Measurements from ENCODE around the gene SSTR5.

SSTR5 gene

DNA sequence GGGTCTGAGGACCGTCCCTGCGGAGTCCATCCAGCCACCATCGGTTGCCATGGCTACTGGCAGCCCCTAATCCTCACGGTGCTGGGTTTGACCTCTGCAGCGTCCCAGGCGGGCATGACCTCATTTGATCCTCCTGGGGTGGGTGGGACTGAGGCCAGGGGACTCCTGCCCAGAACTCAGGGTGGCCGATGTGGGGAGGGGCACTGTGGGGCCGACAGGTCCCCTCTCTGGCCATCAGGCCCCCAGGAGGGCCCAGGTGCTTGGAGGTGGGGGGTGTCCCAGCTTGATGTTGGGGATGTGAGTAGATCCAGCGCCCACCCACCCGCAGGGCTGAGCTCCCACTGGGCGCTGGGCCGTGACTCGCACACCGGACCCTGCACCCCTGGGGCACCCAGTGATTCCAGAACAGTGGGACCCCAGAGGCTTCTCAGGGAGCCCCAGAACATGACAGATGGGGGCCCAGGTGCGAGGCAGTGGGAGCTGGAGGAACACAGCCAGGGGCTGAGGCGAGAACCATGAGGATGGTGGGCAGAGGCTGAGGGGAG, 1.6 kb upstream of the SSTR5 start:
- TF ChIP-seq ZFX (IDR thresholded peaks at IDR 0.05; ENCODE audit: borderline replicate concordance): no peak
- TF ChIP-seq, protein P1, sequence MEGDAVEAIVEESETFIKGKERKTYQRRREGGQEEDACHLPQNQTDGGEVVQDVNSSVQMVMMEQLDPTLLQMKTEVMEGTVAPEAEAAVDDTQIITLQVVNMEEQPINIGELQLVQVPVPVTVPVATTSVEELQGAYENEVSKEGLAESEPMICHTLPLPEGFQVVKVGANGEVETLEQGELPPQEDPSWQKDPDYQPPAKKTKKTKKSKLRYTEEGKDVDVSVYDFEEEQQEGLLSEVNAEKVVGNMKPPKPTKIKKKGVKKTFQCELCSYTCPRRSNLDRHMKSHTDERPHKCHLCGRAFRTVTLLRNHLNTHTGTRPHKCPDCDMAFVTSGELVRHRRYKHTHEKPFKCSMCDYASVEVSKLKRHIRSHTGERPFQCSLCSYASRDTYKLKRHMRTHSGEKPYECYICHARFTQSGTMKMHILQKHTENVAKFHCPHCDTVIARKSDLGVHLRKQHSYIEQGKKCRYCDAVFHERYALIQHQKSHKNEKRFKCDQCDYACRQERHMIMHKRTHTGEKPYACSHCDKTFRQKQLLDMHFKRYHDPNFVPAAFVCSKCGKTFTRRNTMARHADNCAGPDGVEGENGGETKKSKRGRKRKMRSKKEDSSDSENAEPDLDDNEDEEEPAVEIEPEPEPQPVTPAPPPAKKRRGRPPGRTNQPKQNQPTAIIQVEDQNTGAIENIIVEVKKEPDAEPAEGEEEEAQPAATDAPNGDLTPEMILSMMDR (IDR thresholded peaks at IDR 0.05): no peak

DNA sequence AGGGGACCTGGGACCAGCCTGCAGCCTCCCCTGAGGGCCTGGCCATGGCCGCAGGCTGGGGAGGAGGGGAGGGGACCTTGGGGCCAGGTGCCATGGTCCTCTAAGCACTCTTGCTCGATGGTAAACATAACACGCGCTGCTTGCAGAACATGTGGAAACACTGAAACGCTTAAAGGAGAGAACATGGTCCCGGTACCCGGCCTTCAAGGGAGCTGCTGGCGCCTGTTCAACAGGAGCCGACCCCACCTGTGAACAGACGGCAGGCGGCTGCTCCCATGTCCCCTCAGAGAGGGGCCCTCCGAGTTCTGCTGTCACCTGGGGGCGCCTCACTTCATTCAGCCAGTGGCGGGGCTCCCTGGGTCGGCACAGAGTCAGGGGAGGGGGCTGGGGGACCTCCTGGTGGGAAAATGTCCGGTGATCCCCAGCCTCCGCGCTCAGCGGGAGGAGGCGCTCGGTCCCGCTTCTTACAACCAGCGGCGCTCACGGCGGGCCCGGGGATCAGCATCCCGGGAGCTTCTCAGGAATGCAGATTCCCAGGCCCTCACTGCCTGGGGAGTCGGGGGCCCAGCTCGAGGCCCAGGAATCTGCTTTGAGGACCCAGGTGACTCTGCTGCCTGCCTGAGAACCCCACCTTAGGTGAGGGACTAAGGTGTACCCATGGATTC, 854 bp upstream of the SSTR5 start:
- no peak for TF ChIP-seq ZFX (IDR thresholded peaks at IDR 0.05; ENCODE audit: borderline replicate concordance)
- TF ChIP-seq, protein P1 (IDR thresholded peaks at IDR 0.05): no peak
- H3K27ac ChIP-seq: no peak overlapping the region

More for the DNA sequence above, 1.6 kb upstream of the SSTR5 start:
- no peak overlapping the region for H3K27ac ChIP-seq

DNA sequence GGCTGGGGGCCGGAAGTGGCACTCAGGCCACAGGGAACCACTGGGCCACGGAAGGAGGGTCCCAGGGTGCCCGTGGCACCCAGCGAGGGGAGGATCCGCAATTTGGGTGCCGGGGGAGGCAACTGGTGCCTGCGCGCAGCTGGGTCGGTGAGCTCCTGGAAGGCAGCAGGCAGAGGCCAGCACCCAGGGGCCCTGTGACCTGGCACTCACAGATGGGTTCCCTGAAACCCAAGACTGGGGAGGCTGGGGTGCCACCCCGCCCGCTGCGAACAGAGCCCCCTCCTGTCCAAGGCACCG, 663 bp downstream of the SSTR5 start:
- no peak overlapping the region for H3K27ac ChIP-seq
- no peak for TF ChIP-seq ZFX (IDR thresholded peaks at IDR 0.05; ENCODE audit: borderline replicate concordance)
- TF ChIP-seq, protein P1 (IDR thresholded peaks at IDR 0.05): no peak

DNA sequence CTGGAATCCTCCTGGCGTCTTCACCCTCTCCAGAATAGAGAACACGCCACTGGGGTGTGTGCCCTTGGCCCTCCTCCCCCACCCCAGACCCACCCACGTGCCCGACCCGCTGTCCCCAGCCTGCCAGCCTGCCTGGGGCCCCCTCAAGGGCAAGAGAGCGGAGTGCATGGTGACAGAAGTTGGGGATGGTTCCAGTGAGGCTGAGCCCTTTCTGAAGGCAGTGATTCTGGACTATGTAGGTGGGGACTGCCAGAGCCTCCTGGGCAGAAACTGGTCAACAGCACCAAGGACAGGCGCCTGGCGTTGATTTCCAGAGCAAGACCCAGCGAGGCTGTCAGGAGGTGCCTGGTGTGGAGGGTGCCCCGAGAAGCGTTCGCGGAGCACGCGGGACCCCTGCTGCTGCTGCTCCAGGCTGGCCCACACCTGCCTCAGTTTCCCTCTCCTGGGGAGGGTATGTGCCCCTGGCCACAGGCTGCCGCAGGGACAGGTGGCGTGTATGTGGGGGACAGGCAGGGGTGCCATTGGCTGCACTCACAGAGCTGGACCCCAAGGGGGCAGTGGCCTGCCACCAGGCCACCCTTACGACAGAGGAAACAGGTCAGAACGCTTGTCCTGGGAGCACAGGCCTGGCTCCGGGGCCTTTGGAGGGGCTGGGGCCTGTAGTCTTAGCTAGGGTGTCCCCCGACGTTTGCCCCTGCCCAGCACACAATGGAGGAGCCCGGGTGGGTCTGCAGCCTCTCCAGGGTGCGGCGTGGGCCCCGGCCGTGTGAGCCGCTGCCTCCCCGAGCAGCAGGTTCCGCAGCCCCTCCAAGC, 1.2 kb downstream of the SSTR5 start:
- no peak overlapping the region for H3K27ac ChIP-seq
- TF ChIP-seq, protein P1 (IDR thresholded peaks at IDR 0.05): no peak
- no peak for TF ChIP-seq ZFX (IDR thresholded peaks at IDR 0.05; ENCODE audit: borderline replicate concordance)

DNA sequence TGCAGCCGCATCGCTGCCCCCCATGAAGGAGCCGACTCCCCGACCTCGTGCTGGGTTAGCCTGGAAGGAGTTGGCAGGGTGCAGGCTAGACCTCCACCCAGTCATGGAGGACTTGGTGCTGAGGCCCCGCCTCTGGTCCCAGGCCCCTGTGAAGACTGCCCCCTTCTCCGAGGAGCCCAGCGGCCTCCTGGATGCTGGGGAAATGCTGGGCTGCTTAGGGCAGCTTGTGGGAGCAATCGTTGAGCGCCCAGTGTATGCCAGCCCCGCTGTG, 1.8 kb downstream of the SSTR5 start:
- TF ChIP-seq, protein P1 (IDR thresholded peaks at IDR 0.05): no peak
- no peak for TF ChIP-seq ZFX (IDR thresholded peaks at IDR 0.05; ENCODE audit: borderline replicate concordance)
- no peak overlapping the region for H3K27ac ChIP-seq

DNA sequence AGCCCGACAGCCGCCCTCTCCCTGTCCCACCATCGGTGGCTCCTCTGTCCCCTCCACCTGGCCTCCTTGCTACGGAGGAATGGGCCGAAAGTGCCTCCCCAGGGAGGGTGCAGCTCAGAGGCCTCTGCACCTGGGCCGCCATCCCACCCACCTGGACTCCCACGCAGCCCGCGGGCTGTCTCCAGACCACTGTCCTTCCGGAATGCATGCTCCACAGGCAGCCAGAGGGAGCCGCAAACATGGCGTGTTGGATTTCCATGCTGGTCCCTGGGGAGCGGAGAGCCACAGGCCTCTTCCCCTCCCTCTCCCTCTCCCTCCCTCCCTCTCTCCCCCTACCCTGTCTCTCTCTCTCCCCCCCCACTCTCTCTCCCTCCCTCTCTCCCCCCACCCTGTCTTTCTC, 3.0 kb downstream of the SSTR5 start:
- no peak overlapping the region for H3K27ac ChIP-seq
- no peak for TF ChIP-seq ZFX (IDR thresholded peaks at IDR 0.05; ENCODE audit: borderline replicate concordance)

DNA sequence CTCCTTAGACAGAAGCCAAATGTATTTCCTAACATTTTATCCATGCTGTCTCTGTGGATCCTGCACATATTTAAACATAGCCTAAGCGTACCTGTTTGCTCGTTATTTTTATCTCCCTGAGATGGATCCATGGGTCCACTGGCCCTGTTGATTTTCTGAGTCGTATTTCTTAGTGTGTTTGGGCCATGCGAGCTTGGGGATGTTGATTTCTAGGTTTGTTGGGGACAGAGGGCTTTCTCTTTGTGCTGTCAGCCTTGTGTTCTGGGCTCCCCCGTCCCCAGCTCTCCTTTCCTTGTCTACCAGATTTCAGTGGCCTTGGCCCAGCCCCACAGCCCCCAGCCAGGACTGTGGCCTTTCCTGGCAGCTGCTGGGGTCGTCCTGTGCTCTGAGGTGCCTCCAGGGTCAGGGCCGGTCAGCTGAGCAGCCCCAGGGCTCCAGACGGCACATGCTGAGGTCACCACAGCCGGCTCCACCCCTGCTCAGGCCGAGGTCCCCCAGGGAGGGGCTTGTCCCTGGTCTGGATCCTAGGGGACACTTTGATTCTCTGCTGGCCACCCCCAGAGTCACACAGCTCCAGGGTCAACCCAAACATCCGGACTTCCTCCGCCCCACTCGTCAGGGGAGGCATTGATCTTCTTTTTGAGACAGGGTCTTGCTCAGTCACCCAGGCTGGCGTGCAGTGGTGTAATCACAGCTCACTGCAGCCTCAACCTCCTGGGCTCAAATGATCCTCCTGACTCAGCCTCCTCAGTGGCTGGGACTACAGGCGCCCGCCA, 4.4 kb downstream of the SSTR5 start:
- H3K27ac ChIP-seq: no peak overlapping the region
- no peak for TF ChIP-seq ZFX (IDR thresholded peaks at IDR 0.05; ENCODE audit: borderline replicate concordance)
- TF ChIP-seq, protein P1 (IDR thresholded peaks at IDR 0.05): no peak

Measured in 22Rv1 (cell line).